ENCODE measurements around the gene SCARF2.

DNA sequence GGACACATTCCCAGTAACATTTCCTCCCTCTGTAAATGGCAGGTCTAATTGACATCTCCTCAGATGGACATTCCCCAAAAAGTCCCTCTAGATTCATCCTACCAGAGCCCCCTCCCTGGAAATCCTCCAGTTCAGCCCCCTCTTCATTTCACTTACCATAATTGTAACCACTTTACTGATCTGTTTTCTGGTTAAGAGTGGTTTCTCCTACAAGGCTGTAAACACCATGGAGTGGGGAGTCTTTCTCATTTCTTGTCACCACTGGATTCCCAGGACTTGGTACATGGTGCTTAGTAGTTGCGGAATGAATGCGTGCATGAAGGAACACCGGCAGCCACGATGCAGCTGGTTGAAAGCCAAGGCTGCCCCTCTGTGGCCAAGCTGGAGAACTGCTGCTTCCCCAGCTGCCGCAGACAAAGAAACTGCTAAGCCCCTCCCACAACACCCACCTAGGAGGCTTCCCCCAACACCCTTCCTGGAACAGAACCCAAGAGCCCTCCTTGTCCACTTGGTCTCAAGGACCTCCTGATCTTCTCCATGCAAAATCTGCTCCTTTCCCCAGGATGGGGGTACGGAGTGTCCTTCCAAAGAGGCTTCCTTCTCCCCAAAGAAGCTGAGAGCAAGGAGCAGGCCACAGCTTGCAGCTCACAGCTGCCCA lies 18.6 kb upstream of the SCARF2 start:
- TF ChIP-seq TP53 (CRISPR knock-in tag; IDR thresholded peaks at IDR 0.05), result no peak
- TF ChIP-seq, protein P1, sequence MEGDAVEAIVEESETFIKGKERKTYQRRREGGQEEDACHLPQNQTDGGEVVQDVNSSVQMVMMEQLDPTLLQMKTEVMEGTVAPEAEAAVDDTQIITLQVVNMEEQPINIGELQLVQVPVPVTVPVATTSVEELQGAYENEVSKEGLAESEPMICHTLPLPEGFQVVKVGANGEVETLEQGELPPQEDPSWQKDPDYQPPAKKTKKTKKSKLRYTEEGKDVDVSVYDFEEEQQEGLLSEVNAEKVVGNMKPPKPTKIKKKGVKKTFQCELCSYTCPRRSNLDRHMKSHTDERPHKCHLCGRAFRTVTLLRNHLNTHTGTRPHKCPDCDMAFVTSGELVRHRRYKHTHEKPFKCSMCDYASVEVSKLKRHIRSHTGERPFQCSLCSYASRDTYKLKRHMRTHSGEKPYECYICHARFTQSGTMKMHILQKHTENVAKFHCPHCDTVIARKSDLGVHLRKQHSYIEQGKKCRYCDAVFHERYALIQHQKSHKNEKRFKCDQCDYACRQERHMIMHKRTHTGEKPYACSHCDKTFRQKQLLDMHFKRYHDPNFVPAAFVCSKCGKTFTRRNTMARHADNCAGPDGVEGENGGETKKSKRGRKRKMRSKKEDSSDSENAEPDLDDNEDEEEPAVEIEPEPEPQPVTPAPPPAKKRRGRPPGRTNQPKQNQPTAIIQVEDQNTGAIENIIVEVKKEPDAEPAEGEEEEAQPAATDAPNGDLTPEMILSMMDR (IDR thresholded peaks at IDR 0.05), result peak; percentile 57
